Hepatocyte (in vitro differentiated cells): ENCODE measurements around the gene SFXN5. TPM values are rescaled to one million over a fixed set of nuclear protein-coding genes. Genes with fewer than 3 reads are reported as not detected.

Experiments used
- DNase-seq: peaks from one replicate; pipeline ENCODE4 v3.0.0-alpha.2; 2016; ENCODE audit warnings: low spot score
- H2AFZ ChIP-seq: fragments of 200-600 bp; sonication (generic); 2 replicates; pipeline ENCODE4 v1.6.0; 2016; ENCODE audit warnings: antibody characterized with exemption, mild to moderate bottlenecking
- H3K27ac ChIP-seq: fragments of 200-600 bp; sonication (generic); 2 replicates; pipeline ENCODE4 v1.5.1; 2016; ENCODE audit warnings: mild to moderate bottlenecking
- H3K27me3 ChIP-seq: fragments of 200-600 bp; sonication (generic); 2 replicates; pipeline ENCODE4 v1.6.1; 2016
- H3K36me3 ChIP-seq: fragments of 200-600 bp; sonication (generic); replicated peaks from 2 replicates; pipeline ENCODE4 v1.5.1; 2016; ENCODE audit warnings: low read depth; ENCODE audit not compliant: insufficient read depth
- H3K4me1 ChIP-seq: fragments of 200-600 bp; sonication (generic); 2 replicates; pipeline ENCODE4 v1.5.1; 2016; ENCODE audit warnings: mild to moderate bottlenecking, moderate library complexity; ENCODE audit not compliant: insufficient read depth
- H3K4me2 ChIP-seq: fragments of 200-600 bp; sonication (generic); 2 replicates; pipeline ENCODE4 v1.6.0; 2016
- H3K4me3 ChIP-seq: fragments of 200-600 bp; sonication (generic); 2 replicates; pipeline ENCODE4 v1.5.1; 2016; ENCODE audit warnings: mild to moderate bottlenecking
- H3K79me2 ChIP-seq: fragments of 200-600 bp; sonication (generic); 2 replicates; pipeline ENCODE4 v1.6.0; 2017; ENCODE audit warnings: mild to moderate bottlenecking
- H3K9me2 ChIP-seq: fragments of 200-600 bp; sonication (generic); replicated peaks from 2 replicates; pipeline ENCODE4 v1.6.0; 2017; ENCODE audit warnings: mild to moderate bottlenecking; ENCODE audit not compliant: insufficient read depth
- H3K9me3 ChIP-seq: fragments of 200-600 bp; sonication (generic); 2 replicates; pipeline ENCODE4 v1.5.1; 2016; ENCODE audit warnings: low read depth, mild to moderate bottlenecking
- H4K20me1 ChIP-seq: fragments of 200-600 bp; sonication (generic); 2 replicates; pipeline ENCODE4 v1.6.0; 2016; ENCODE audit warnings: mild to moderate bottlenecking; ENCODE audit not compliant: insufficient read depth, poor library complexity, severe bottlenecking
- CTCF ChIP-seq: fragments of 200-600 bp; sonication (generic); IDR thresholded peaks from 2 replicates; pipeline ENCODE4 v1.5.1; 2016; ENCODE audit warnings: antibody characterized with exemption, mild to moderate bottlenecking; ENCODE audit not compliant: poor library complexity
- EZH2 ChIP-seq: fragments of 200-600 bp; sonication (generic); IDR thresholded peaks from 2 replicates; pipeline ENCODE4 v1.6.1; 2016; ENCODE audit warnings: antibody characterized with exemption, mild to moderate bottlenecking, borderline replicate concordance
- EZH2phosphoT487 ChIP-seq: fragments of 200-600 bp; sonication (generic); IDR thresholded peaks from one replicate; pipeline ENCODE4 v1.6.1; 2018; ENCODE audit warnings: antibody characterized with exemption, mild to moderate bottlenecking, low read depth, moderate library complexity; ENCODE audit not compliant: unreplicated experiment, severe bottlenecking
- WGBS: methylation state at CpG from one replicate; pipeline ENCODE4 v1.1.6; 2016; ENCODE audit warnings: low lambda C conversion rate; ENCODE audit errors: missing lambda C conversion rate; 5-methylcytosine and 5-hydroxymethylcytosine counted together
- polyA plus RNA-seq: library from polyadenylated mRNA; unstranded; fragments of >200 nt; fragmentation: Nextera tagmentation; extraction: Ambion mirVana; gene quantifications from 2 replicates; pipeline ENCODE4 v1.2.1, GENCODE V29; 2016
- total RNA-seq: library from RNA; depleted of rRNA; stranded (reverse); fragments of >200 nt; gene quantifications from 2 replicates; pipeline ENCODE4 v1.2.3, GENCODE V29; 2014

Gene SFXN5
- total and polyA plus RNA-seq, 2 experiments from 2014 or later, result 25.8 to 34.6 TPM

GRCh38 chr2:72936660-72937355 is 134.7 kb downstream of the SFXN5 start:
- TF ChIP-seq EZH2 (no peak), EZH2phosphoT487 (no peak), CTCF (no peak)
- Histone ChIP-seq H3K27me3 (no peaks in the 10 kb centered on the region), H3K4me1 (no peaks in the 10 kb centered on the region), H3K36me3 (no peaks in the 10 kb centered on the region), H3K9me2 (no peaks in the 10 kb centered on the region), H4K20me1 (no peaks in the 10 kb centered on the region), H3K9me3 (no peaks in the 10 kb centered on the region), H3K27ac (no peak overlapping the region), H3K4me2 (no peak overlapping the region), H3K79me2 (no peaks in the 10 kb centered on the region), H3K4me3 (no peak overlapping the region), H2AFZ (no peak overlapping the region)
- WGBS, result 77% methylated on average over 19 of the region's 19 CpGs
- no peak for DNase-seq

- no peak for TF ChIP-seq EZH2
- TF ChIP-seq CTCF, result no peak
- TF ChIP-seq EZH2phosphoT487, result no peak
- H3K27ac ChIP-seq, result no peak overlapping the region
- no peaks in the 10 kb centered on the region for H3K4me1 ChIP-seq
Measured at GRCh38 chr2:72935611-72935957, 135.9 kb downstream of the SFXN5 start.

GRCh38 chr2:72934683-72935610 is 136.6 kb downstream of the SFXN5 start:
- Histone ChIP-seq H3K4me1 (no peaks in the 10 kb centered on the region), H3K27me3 (peaks cover 14% of the 10 kb centered on the region), H2AFZ (no peak overlapping the region), H4K20me1 (no peaks in the 10 kb centered on the region), H3K36me3 (no peaks in the 10 kb centered on the region), H3K4me2 (no peak overlapping the region), H3K79me2 (no peaks in the 10 kb centered on the region), H3K4me3 (no peak overlapping the region), H3K27ac (no peak overlapping the region), H3K9me3 (no peaks in the 10 kb centered on the region), H3K9me2 (no peaks in the 10 kb centered on the region)
- TF ChIP-seq EZH2 (no peak), EZH2phosphoT487 (no peak), CTCF (peak; percentile 17)
- 75% methylated on average over 14 of the region's 14 CpGs for WGBS
- DNase-seq, result no peak

More at GRCh38 chr2:72935611-72935957, 135.9 kb downstream of the SFXN5 start:
- Histone ChIP-seq H3K9me2 (no peaks in the 10 kb centered on the region), H4K20me1 (no peaks in the 10 kb centered on the region), H3K9me3 (no peaks in the 10 kb centered on the region), H3K36me3 (no peaks in the 10 kb centered on the region), H3K4me2 (no peak overlapping the region), H2AFZ (no peak overlapping the region), H3K79me2 (no peaks in the 10 kb centered on the region), H3K27me3 (peaks cover 7% of the 10 kb centered on the region), H3K4me3 (no peak overlapping the region)
- WGBS, result 96% methylated on average over 2 of the region's 2 CpGs
- no peak for DNase-seq
